ENCODE measurements around the gene RAD23A.

RAD23A gene

GRCh38 chr19:12952488-12953137 lies 7.0 kb downstream of the RAD23A start:
- CTCF ChIA-PET: interaction anchor here (0.6 to 5.5 kb wide), 3 partner anchors 14 to 400 kb away, joined by 3 to 48 read pairs (median 4); no protein-coding TSS in a partner anchor
- TF ChIP-seq OSR2 (tag by site-specific recombination; IDR thresholded peaks at IDR 0.05): peak; percentile 77
- TF ChIP-seq KLF17 (tag by site-specific recombination; IDR thresholded peaks at IDR 0.05): 0 out of 2 replicates have a peak, but pooled peaks have one; percentile 23
- TF ChIP-seq ZNF341 (tag by site-specific recombination; IDR thresholded peaks at IDR 0.05; ENCODE audit: low read depth): peak; percentile 17; the same call in 1 of the 2 replicates
- peak; percentile 87 for TF ChIP-seq ZIC2 (tag by site-specific recombination; IDR thresholded peaks at IDR 0.05)
- TF ChIP-seq ZNF692 (tag by site-specific recombination; IDR thresholded peaks at IDR 0.05): no peak
- TF ChIP-seq ZNF600 (tag by site-specific recombination; IDR thresholded peaks at IDR 0.05): peak; percentile 63
- TF ChIP-seq ZBTB20 (tag by site-specific recombination; IDR thresholded peaks at IDR 0.05): peak; percentile 48
- 0 out of 2 replicates have a peak, but pooled peaks have one; percentile 8 for TF ChIP-seq ZNF10 (tag by site-specific recombination; IDR thresholded peaks at IDR 0.05)
- no peak for TF ChIP-seq ZNF174 (tag by site-specific recombination; IDR thresholded peaks at IDR 0.05)
- 0 out of 2 replicates have a peak, but pooled peaks have one; percentile 22 for TF ChIP-seq IKZF3 (tag by site-specific recombination; IDR thresholded peaks at IDR 0.05)
- TF ChIP-seq ZNF202 (tag by site-specific recombination; IDR thresholded peaks at IDR 0.05; ENCODE audit: borderline replicate concordance): no peak
- TF ChIP-seq ZNF843 (tag by site-specific recombination; IDR thresholded peaks at IDR 0.05): no peak
- TF ChIP-seq PRDM1 (tag by site-specific recombination; IDR thresholded peaks at IDR 0.05): no peak
- peak; percentile 31 for TF ChIP-seq PATZ1 (tag by site-specific recombination; IDR thresholded peaks at IDR 0.05)
- TF ChIP-seq GLIS1 (tag by site-specific recombination; IDR thresholded peaks at IDR 0.05): peak; percentile 79
- TF ChIP-seq ZNF223 (tag by site-specific recombination; IDR thresholded peaks at IDR 0.05): no peak
- TF ChIP-seq ZNF473 (tag by site-specific recombination; IDR thresholded peaks at IDR 0.05): no peak
- H3K27ac ChIP-seq (ENCODE audit: extremely low read depth, low read depth, low read length): peak overlapping the region; percentile 33; the same call in 1 of the 2 replicates
- no peak overlapping the region for H3K4me3 ChIP-seq (ENCODE audit: low read depth, low read length)
- H3K4me1 ChIP-seq (ENCODE audit: control insufficient read depth, insufficient read depth, low read length): peaks cover 10% of the 10 kb centered on the region
- POLR2A ChIA-PET: interaction anchor here (0.5 to 4.9 kb wide), 8 partner anchors 10 to 200 kb away, joined by 3 to 21 read pairs (median 3); partner anchors contain the start of genes CALR, FARSA and SYCE2
- peaks cover 40 to 73% of the 10 kb centered on the region in 2 experiments for H3K36me3 ChIP-seq (ENCODE audit: control insufficient read depth in 2 of 2, insufficient read depth in 1 of 2, low read length in 2 of 2)
- H3K9me3 ChIP-seq (ENCODE audit: control insufficient read depth, insufficient read depth, low read depth, low read length): no peaks in the 10 kb centered on the region

- Histone ChIP-seq H3K36me3 (ENCODE audit: control insufficient read depth in 2 of 2, insufficient read depth in 1 of 2, low read length in 2 of 2) (peaks cover 34 to 66% of the 10 kb centered on the region in 2 experiments), H3K9me3 (ENCODE audit: control insufficient read depth, insufficient read depth, low read depth, low read length) (no peaks in the 10 kb centered on the region), H3K4me3 (ENCODE audit: low read depth, low read length) (no peak overlapping the region), H3K4me1 (ENCODE audit: control insufficient read depth, insufficient read depth, low read length) (peaks cover 10% of the 10 kb centered on the region), H3K27ac (ENCODE audit: extremely low read depth, low read depth, low read length) (peak overlapping the region; percentile 59; the same call in 1 of the 2 replicates)
- ChIA-PET POLR2A (interaction anchor here (0.6 to 4.9 kb wide), 6 partner anchors 12 to 199 kb away, joined by 3 to 21 read pairs (median 4); partner anchors contain the start of genes CALR, FARSA and SYCE2), CTCF (interaction anchor here (0.7 to 5.5 kb wide), 2 partner anchors 13 to 16 kb away, joined by 4 to 48 read pairs; no protein-coding TSS in a partner anchor)
- TF ChIP-seq TSHZ1 (tag by site-specific recombination; IDR thresholded peaks at IDR 0.05; ENCODE audit: borderline replicate concordance) (no peak), BCL6B (tag by site-specific recombination; IDR thresholded peaks at IDR 0.05) (no peak), ZNF302 (tag by site-specific recombination; IDR thresholded peaks at IDR 0.05; ENCODE audit: low read depth) (no peak), ZNF324 (tag by site-specific recombination; IDR thresholded peaks at IDR 0.05) (no peak), KLF16 (tag by site-specific recombination; IDR thresholded peaks at IDR 0.05) (no peak), YY1 (tag by site-specific recombination; IDR thresholded peaks at IDR 0.05) (no peak), SALL2 (tag by site-specific recombination; IDR thresholded peaks at IDR 0.05; ENCODE audit: borderline replicate concordance) (no peak), ZNF48 (tag by site-specific recombination; IDR thresholded peaks at IDR 0.05) (no peak)
Observed at GRCh38 chr19:12953138-12953798, 7.6 kb downstream of the RAD23A start.

All from HEK293 (cell line).